PC-9 (cell line): ENCODE data around the gene CYYR1. TPM values are rescaled to one million over a fixed set of nuclear protein-coding genes. Genes with fewer than 3 reads are reported as not detected.

Experiments used
- BruUV-seq: library from RNA; stranded (reverse); fragments of 400-500 nt; replicated peaks from 2 replicates; lab custom pipeline; 2021; lab: Mats Ljungman, UMichigan
- CTCF ChIA-PET: fragments of 300-600 bp; sonication (Branson Sonifier 250); formaldehyde crosslinking; loops from one replicate; lab custom pipeline; 2022; ENCODE audit warnings: antibody characterized with exemption; lab: Charles Lee
- POLR2A ChIA-PET: fragments of 300-600 bp; sonication (Branson Sonifier 250); formaldehyde crosslinking; loops from one replicate; lab custom pipeline; 2022; ENCODE audit warnings: antibody characterized with exemption; ENCODE audit not compliant: unreplicated experiment; lab: Charles Lee
- DNase-seq, 2 experiments: peaks; one replicate each; pipeline versions ENCODE4 v3.0.0 to v3.0.0-alpha.2; 2015 to 2022; ENCODE audit warnings: mixed read lengths in 1 of 2
- H2AFZ ChIP-seq: fragments of 200-600 bp; sonication (generic); 2 replicates; pipeline ENCODE4 v1.8.1; 2017; ENCODE audit warnings: antibody characterized with exemption
- H3F3A ChIP-seq: fragments of 200-600 bp; sonication (generic); 2 replicates; pipeline ENCODE4 v1.8.1; 2017; ENCODE audit warnings: antibody characterized with exemption, mild to moderate bottlenecking, low read depth; ENCODE audit not compliant: insufficient read depth
- H3K27ac ChIP-seq: fragments of 200-600 bp; sonication (generic); 2 replicates; pipeline ENCODE4 v1.6.1; 2016; ENCODE audit warnings: mixed run types
- H3K27me3 ChIP-seq: fragments of 200-600 bp; sonication (generic); 2 replicates; pipeline ENCODE4 v1.6.1; 2016; ENCODE audit warnings: low read depth, mixed run types; ENCODE audit not compliant: insufficient read depth
- H3K36me3 ChIP-seq: fragments of 200-600 bp; sonication (generic); 2 replicates; pipeline ENCODE4 v1.6.1; 2016; ENCODE audit warnings: low read depth, mixed run types
- H3K4me1 ChIP-seq: fragments of 200-600 bp; sonication (generic); replicated peaks from 2 replicates; pipeline ENCODE4 v1.6.1; 2016; ENCODE audit warnings: mixed run types; ENCODE audit not compliant: insufficient read depth
- H3K4me2 ChIP-seq: fragments of 200-600 bp; sonication (generic); 2 replicates; pipeline ENCODE4 v1.6.1; 2017; ENCODE audit warnings: mixed run types
- H3K4me3 ChIP-seq: fragments of 200-600 bp; sonication (generic); 2 replicates; pipeline ENCODE4 v1.6.1; 2016; ENCODE audit warnings: mixed run types
- H3K79me2 ChIP-seq: fragments of 200-600 bp; sonication (generic); 2 replicates; pipeline ENCODE4 v1.6.1; 2017; ENCODE audit warnings: low read depth, mixed run types
- H3K9me2 ChIP-seq: fragments of 200-600 bp; sonication (generic); 2 replicates; pipeline ENCODE4 v1.8.1; 2017; ENCODE audit warnings: mild to moderate bottlenecking; ENCODE audit not compliant: insufficient read depth
- H3K9me3 ChIP-seq: fragments of 200-600 bp; sonication (generic); 2 replicates; pipeline ENCODE4 v1.8.1; 2016; ENCODE audit warnings: low read depth; ENCODE audit not compliant: insufficient read depth
- H4K20me1 ChIP-seq: fragments of 200-600 bp; sonication (generic); 2 replicates; pipeline ENCODE4 v1.8.1; 2017; ENCODE audit not compliant: insufficient read depth
- EZH2 ChIP-seq: fragments of 200-600 bp; sonication (generic); IDR thresholded peaks from 2 replicates; pipeline ENCODE4 v1.8.0; 2017; ENCODE audit warnings: antibody characterized with exemption, low read depth
- intact Hi-C: fragments of 100-400 bp; cut with micrococcal nuclease; formaldehyde crosslinking; loops from one replicate; pipeline ENCODE4 v1.10.0; 2022; ENCODE audit not compliant: unreplicated experiment
- total RNA-seq: library from RNA; stranded (reverse); gene quantifications from 2 replicates; pipeline ENCODE4 v1.2.3, GENCODE V29; 2021
- TF ChIP-seq, protein P1 (sequence below): fragments of 200-600 bp; sonication (generic); conservative IDR thresholded peaks from 2 replicates; pipeline ENCODE4 v1.6.1; 2017; ENCODE audit warnings: mixed run types, antibody characterized with exemption, mild to moderate bottlenecking, moderate library complexity

The CYYR1 gene
- total RNA-seq, 1 experiment from 2014 or later: not detected

DNA sequence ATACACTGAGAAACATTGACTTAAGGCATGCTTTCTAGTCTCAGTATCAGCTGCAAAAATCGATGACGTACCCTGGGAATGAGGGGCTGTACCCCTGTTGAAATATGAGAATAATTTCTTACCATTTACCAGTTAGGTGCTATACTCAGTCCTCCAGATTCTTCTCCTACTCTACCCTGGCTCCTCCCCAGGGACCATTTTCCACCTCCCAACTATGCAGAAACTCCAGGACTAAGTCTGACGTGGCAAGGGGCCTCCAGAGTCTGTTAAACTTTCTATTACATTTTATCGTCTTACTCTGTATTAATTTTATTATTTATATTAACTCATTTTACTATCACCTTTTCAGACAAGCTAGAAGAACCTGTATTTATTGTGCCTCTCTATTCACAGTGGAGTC is 124.3 kb downstream of the CYYR1 start:
- H3K36me3 ChIP-seq: no peaks in the 10 kb centered on the region
- H3K79me2 ChIP-seq: no peaks in the 10 kb centered on the region
- no peaks in the 10 kb centered on the region for H3F3A ChIP-seq
- no peak for DNase-seq
- H2AFZ ChIP-seq: no peak overlapping the region
- intact Hi-C loops: no loop called here
- no peaks in the 10 kb centered on the region for H3K9me2 ChIP-seq
- no peak overlapping the region for H3K4me3 ChIP-seq
- H3K27ac ChIP-seq: no peak overlapping the region
- no TSS peak for BruUV-seq
- no peaks in the 10 kb centered on the region for H4K20me1 ChIP-seq
- no peaks in the 10 kb centered on the region for H3K9me3 ChIP-seq
- ChIA-PET CTCF (no interaction called here), POLR2A (no interaction called here)
- no peak overlapping the region for H3K4me2 ChIP-seq
- H3K4me1 ChIP-seq: no peaks in the 10 kb centered on the region
- no peaks in the 10 kb centered on the region for H3K27me3 ChIP-seq
- TF ChIP-seq, protein P1, sequence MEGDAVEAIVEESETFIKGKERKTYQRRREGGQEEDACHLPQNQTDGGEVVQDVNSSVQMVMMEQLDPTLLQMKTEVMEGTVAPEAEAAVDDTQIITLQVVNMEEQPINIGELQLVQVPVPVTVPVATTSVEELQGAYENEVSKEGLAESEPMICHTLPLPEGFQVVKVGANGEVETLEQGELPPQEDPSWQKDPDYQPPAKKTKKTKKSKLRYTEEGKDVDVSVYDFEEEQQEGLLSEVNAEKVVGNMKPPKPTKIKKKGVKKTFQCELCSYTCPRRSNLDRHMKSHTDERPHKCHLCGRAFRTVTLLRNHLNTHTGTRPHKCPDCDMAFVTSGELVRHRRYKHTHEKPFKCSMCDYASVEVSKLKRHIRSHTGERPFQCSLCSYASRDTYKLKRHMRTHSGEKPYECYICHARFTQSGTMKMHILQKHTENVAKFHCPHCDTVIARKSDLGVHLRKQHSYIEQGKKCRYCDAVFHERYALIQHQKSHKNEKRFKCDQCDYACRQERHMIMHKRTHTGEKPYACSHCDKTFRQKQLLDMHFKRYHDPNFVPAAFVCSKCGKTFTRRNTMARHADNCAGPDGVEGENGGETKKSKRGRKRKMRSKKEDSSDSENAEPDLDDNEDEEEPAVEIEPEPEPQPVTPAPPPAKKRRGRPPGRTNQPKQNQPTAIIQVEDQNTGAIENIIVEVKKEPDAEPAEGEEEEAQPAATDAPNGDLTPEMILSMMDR: no peak
- TF ChIP-seq EZH2: no peak

DNA sequence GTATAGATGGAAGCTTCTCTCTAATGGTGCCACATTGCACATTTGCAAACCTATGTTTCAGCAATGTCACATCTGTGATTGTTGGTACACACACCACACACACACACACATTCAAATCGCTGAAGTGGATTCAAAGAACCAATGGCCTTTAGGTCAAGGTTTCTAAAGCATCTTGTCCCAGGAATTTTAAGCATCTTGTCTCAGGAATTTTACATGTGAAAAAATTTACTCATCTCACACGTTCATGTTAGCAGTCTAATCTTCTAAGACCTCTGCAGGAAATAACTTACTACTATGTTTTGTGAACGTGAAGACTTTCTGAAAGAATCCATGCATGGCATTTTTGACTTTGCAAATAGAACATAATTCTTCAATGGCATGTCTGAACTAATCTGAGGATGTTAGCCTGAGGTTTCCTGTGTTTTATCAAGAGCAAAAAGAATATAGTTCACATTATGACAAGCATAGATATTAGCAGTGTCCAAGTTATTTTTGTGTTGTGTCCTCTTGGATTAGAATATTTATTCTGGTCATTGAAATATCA is 125.1 kb downstream of the CYYR1 start:
- ChIA-PET POLR2A (no interaction called here), CTCF (no interaction called here)
- intact Hi-C loops: no loop called here
- Histone ChIP-seq H3K4me1 (no peaks in the 10 kb centered on the region), H4K20me1 (no peaks in the 10 kb centered on the region), H3F3A (no peaks in the 10 kb centered on the region), H3K4me3 (no peak overlapping the region), H3K27ac (no peak overlapping the region), H3K27me3 (no peaks in the 10 kb centered on the region), H3K9me2 (no peaks in the 10 kb centered on the region), H2AFZ (no peak overlapping the region), H3K4me2 (no peak overlapping the region), H3K36me3 (no peaks in the 10 kb centered on the region), H3K9me3 (no peaks in the 10 kb centered on the region), H3K79me2 (no peaks in the 10 kb centered on the region)
- BruUV-seq: no TSS peak
- TF ChIP-seq, protein P1: no peak
- TF ChIP-seq EZH2: no peak
- no peak for DNase-seq

DNA sequence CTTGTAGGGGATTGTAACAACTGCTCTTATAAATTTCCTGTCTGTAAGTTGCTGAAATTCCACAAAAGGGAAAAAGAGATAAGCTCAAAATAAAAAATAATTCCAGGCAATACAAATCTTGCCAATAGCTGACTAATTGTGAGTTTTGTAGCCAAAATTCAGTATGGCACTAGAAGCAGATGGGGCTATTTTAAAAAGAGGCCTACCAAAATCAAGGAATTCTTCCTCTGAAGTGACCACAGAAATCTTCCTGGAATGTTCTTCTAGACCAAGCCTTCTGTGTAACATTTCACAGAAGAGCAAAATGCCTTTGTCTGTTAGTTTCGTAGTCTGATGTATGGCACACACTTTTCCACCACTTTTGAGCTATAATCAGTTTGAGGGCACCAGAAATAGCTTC is 127.6 kb downstream of the CYYR1 start:
- Histone ChIP-seq H2AFZ (no peak overlapping the region), H3K4me3 (no peak overlapping the region), H3K9me2 (no peaks in the 10 kb centered on the region), H3K4me2 (no peak overlapping the region), H3K79me2 (no peaks in the 10 kb centered on the region), H3K4me1 (no peaks in the 10 kb centered on the region), H3K27ac (no peak overlapping the region), H3K27me3 (no peaks in the 10 kb centered on the region), H4K20me1 (no peaks in the 10 kb centered on the region), H3F3A (no peaks in the 10 kb centered on the region), H3K36me3 (no peaks in the 10 kb centered on the region), H3K9me3 (no peaks in the 10 kb centered on the region)
- DNase-seq: no peak
- no peak for TF ChIP-seq EZH2
- TF ChIP-seq, protein P1: no peak
- intact Hi-C loops: no loop called here
- CTCF ChIA-PET: no interaction called here
- POLR2A ChIA-PET: no interaction called here
- no TSS peak for BruUV-seq
